GM03348 (cell line): Measurements from ENCODE around the gene GPR143.
"Not testable (repeated sequence)": the region's sequence is repeated elsewhere in the genome, so short reads cannot be mapped to it uniquely, and the experiment has no call there.

ENCODE experiments used
- DNase-seq: peaks from one replicate; pipeline ENCODE4 v3.0.0; 2012; ENCODE audit warnings: low spot score

Gene GPR143

GRCh38 chrX:9765737-9766097 is at the start of gene GPR143:
GPR143 (minus strand) TSS chrX:9765847; CDS start chrX:9765817, 30 bp downstream.
- no peak for DNase-seq

- DNase-seq = not testable (repeated sequence)
Observed at GRCh38 chrX:9811086-9811485, 45.4 kb upstream of the GPR143 start.

- not testable (repeated sequence) for DNase-seq
Observed at GRCh38 chrX:9809876-9810275, 44.2 kb upstream of the GPR143 start.

GRCh38 chrX:9807355-9808182 is 41.9 kb upstream of the GPR143 start:
- no peak for DNase-seq

- no peak for DNase-seq
Observed at GRCh38 chrX:9805956-9806355, 40.3 kb upstream of the GPR143 start.

- DNase-seq = no peak
Observed at GRCh38 chrX:9804444-9804843, 38.8 kb upstream of the GPR143 start.

GRCh38 chrX:9802737-9803136 is 37.1 kb upstream of the GPR143 start:
- no peak for DNase-seq

GRCh38 chrX:9797384-9798360 is 32.0 kb upstream of the GPR143 start:
- DNase-seq = no peak

- no peak for DNase-seq
Observed at GRCh38 chrX:9794495-9794894, 28.8 kb upstream of the GPR143 start.

- no peak for DNase-seq
Observed at GRCh38 chrX:9790866-9791265, 25.2 kb upstream of the GPR143 start.

- DNase-seq = no peak
Observed at GRCh38 chrX:9789555-9789954, 23.9 kb upstream of the GPR143 start.

GRCh38 chrX:9788911-9789310 is 23.3 kb upstream of the GPR143 start:
- no peak for DNase-seq

- DNase-seq = no peak
Observed at GRCh38 chrX:9786798-9787635, 21.4 kb upstream of the GPR143 start.

GRCh38 chrX:9785944-9786797 is 20.5 kb upstream of the GPR143 start, which contains the start of gene SHROOM2:
SHROOM2 (plus strand) TSS chrX:9786429; CDS start chrX:9786546, 117 bp downstream.
- peak; percentile 16 for DNase-seq

- no peak for DNase-seq
Observed at GRCh38 chrX:9785254-9785943, 19.8 kb upstream of the GPR143 start.

- DNase-seq = no peak
Observed at GRCh38 chrX:9784332-9784731, 18.7 kb upstream of the GPR143 start.

GRCh38 chrX:9781941-9782340 is 16.3 kb upstream of the GPR143 start:
- no peak for DNase-seq

GRCh38 chrX:9775930-9776329 is 10.3 kb upstream of the GPR143 start:
- no peak for DNase-seq

GRCh38 chrX:9772943-9773342 is 7.3 kb upstream of the GPR143 start:
- no peak for DNase-seq

GRCh38 chrX:9770319-9770718 is 4.7 kb upstream of the GPR143 start:
- DNase-seq = no peak
